Tibial nerve (tissue), 4 donors: ENCODE measurements around the gene SAC3D1.

ENCODE experiments used
- EP300 ChIP-seq, 2 donors: sonication (generic); formaldehyde crosslinking; IDR thresholded peaks; one replicate each; pipeline ENCODE4 v1.6.1; 2017; ENCODE audit warnings: antibody characterized with exemption in 2 of 2, mild to moderate bottlenecking in 1 of 2
- TF ChIP-seq, protein P1 (sequence below), 5 experiments: fragments of 200-600 bp in 3 of 5; fragments of 450-650 bp in 2 of 5; sonication (generic) in 3 of 5; IDR thresholded peaks; one replicate each; pipeline ENCODE4 v1.5.1; 2016 to 2019; ENCODE audit warnings: antibody characterized with exemption in 5 of 5, mild to moderate bottlenecking in 3 of 5, moderate library complexity in 2 of 5

DNA sequence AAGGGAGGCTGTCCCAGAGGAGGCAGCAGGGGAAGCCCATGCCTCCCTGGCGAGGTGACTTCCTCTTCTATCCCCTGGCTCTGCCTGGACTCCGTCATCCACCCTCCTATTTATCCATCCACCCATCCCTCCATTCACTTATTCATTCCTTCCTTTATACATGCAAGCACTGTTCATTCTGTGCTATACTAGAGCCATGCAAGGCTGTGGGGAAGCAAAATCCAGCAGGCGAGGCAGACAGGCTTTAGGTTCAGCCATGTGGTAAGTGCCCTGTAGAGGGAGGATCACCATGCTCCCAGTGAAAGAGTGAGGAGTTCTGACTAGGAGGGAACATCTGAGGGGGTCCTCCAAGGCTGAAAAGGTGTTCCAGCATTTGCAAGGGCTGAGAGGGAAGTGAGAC lies 18.5 kb downstream of the SAC3D1 start:
- TF ChIP-seq EP300 (IDR thresholded peaks at IDR 0.05) = no peak
- TF ChIP-seq, protein P1, sequence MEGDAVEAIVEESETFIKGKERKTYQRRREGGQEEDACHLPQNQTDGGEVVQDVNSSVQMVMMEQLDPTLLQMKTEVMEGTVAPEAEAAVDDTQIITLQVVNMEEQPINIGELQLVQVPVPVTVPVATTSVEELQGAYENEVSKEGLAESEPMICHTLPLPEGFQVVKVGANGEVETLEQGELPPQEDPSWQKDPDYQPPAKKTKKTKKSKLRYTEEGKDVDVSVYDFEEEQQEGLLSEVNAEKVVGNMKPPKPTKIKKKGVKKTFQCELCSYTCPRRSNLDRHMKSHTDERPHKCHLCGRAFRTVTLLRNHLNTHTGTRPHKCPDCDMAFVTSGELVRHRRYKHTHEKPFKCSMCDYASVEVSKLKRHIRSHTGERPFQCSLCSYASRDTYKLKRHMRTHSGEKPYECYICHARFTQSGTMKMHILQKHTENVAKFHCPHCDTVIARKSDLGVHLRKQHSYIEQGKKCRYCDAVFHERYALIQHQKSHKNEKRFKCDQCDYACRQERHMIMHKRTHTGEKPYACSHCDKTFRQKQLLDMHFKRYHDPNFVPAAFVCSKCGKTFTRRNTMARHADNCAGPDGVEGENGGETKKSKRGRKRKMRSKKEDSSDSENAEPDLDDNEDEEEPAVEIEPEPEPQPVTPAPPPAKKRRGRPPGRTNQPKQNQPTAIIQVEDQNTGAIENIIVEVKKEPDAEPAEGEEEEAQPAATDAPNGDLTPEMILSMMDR (IDR thresholded peaks at IDR 0.05) = no peak
